Measurements from ENCODE around the gene PIAS2. TPM values are rescaled to one million over a fixed set of nuclear protein-coding genes. Genes with fewer than 3 reads are reported as not detected.
A peak's percentile ranks its signal among the peaks of the same experiment; 100 is the strongest.

Gene PIAS2
- total and polyA plus RNA-seq, 5 donors: 7.7 to 44.0 (median 40.6) TPM

DNA sequence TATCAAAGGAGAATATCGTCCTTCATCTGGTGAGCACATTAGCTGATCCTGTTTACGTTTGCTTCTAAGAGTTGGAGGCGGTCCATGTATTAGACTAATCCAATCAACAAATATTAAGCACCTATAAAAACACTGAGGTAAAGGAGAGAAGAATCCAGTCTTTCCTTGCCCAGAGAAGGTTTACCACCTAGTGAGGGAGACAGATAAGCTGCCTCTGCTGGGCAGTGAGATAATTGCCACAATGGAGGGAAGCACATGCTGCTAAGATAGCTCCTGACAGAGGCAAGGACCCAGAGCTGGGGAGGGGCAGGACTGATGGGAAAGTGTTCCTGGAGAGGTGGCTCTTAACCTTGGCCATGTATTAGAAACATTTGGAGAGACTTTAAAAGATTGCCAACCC lies 123.7 kb downstream of the PIAS2 start:
- Histone ChIP-seq H3K4me1 (ENCODE audit: control insufficient read depth, insufficient read depth, low read length) (no peaks in the 10 kb centered on the region), H3K27ac (ENCODE audit: low read length) (no peak overlapping the region), H3K27me3 (ENCODE audit: control insufficient read depth, insufficient read depth) (no peaks in the 10 kb centered on the region), H3K4me3 (ENCODE audit: low read length) (no peak overlapping the region), H3K9me3 (ENCODE audit: control insufficient read depth, low read length) (no peaks in the 10 kb centered on the region)
- 70% methylated on average over 3 of the region's 3 CpGs for WGBS
- intact Hi-C loops (cut with DNase I): no loop called here
- ATAC-seq: no peak
- no peak for DNase-seq

DNA sequence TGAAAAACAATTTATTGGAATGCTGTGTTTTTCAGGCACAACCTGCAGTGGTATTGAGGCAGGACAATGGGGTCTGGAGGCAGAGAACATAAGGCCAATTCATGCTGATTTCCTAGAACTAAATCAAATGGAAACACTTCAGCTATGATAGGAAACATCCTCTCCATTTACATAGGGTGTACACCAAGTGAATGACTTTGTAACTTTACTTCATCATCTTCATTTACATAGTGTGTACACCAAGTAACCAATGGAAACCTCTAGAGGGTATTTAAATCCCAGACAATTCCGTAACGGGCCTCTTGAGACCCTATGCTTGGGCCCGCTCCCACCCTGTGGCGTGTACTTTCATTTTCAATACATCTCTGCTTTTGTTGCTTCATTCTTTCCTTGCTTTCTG lies 128.2 kb downstream of the PIAS2 start:
- no peak for ATAC-seq
- WGBS: 94% methylated on average over 4 of the region's 4 CpGs
- DNase-seq: no peak
- Histone ChIP-seq H3K9me3 (ENCODE audit: control insufficient read depth, low read length) (no peaks in the 10 kb centered on the region), H3K4me3 (ENCODE audit: low read length) (no peak overlapping the region), H3K27ac (ENCODE audit: low read length) (no peak overlapping the region), H3K4me1 (ENCODE audit: control insufficient read depth, insufficient read depth, low read length) (no peaks in the 10 kb centered on the region), H3K27me3 (ENCODE audit: control insufficient read depth, insufficient read depth) (no peaks in the 10 kb centered on the region)
- intact Hi-C loops (cut with DNase I): no loop called here

DNA sequence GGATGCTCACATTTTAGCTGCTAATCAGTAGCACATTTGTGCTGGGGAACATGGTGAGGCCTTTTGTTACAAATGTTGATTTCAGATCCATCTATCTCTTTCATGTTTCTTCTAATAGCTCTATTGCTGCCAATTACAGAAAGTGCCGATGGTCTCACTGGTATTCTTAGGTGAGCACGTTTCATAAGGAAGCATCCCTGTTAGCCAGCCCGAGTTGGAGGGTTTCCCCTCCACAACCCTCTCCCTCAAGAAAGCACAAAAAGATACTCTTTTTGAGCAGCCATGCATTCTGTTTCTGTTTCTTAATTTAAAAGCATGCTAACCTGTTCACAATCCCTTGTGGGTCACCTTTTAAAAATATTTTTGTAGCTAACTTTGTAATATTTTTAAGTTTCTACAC lies 129.6 kb downstream of the PIAS2 start:
- Histone ChIP-seq H3K9me3 (ENCODE audit: control insufficient read depth, low read length) (no peaks in the 10 kb centered on the region), H3K27me3 (ENCODE audit: control insufficient read depth, insufficient read depth) (no peaks in the 10 kb centered on the region), H3K4me3 (ENCODE audit: low read length) (no peak overlapping the region), H3K4me1 (ENCODE audit: control insufficient read depth, insufficient read depth, low read length) (no peaks in the 10 kb centered on the region), H3K27ac (ENCODE audit: low read length) (no peak overlapping the region)
- whole genome bisulfite sequencing: 80% methylated on average over 3 of the region's 3 CpGs
- DNase-seq (no peak), ATAC-seq (no peak)
- intact Hi-C loops (cut with DNase I): no loop called here

DNA sequence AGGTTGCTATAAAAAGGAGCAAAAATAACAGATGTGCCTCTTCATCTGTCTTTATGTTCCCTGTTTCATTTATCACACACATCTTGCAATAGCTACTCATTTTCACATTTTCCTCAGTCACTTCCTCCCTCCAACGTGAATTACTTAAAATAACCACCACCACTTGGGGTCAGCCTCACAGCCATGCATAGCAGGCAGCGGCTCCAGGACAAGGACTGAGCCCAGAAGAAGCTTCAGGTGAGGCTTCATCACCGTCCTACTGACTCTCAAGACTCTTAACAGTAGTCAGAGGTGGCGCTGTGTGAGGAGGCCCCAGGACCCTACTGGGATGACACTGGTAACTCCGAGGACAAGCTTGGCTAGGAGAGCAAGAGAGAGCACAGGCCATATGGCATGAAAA lies 144.9 kb downstream of the PIAS2 start:
- DNase-seq (no peak), ATAC-seq (no peak)
- intact Hi-C loops (cut with DNase I): no loop called here
- H3K9me3 ChIP-seq (ENCODE audit: control insufficient read depth, low read length): no peaks in the 10 kb centered on the region
- no peak overlapping the region for H3K27ac ChIP-seq (ENCODE audit: low read length)
- no peaks in the 10 kb centered on the region for H3K27me3 ChIP-seq (ENCODE audit: control insufficient read depth, insufficient read depth)
- WGBS: 61% methylated on average over 5 of the region's 5 CpGs
- peaks cover 5% of the 10 kb centered on the region for H3K4me1 ChIP-seq (ENCODE audit: control insufficient read depth, insufficient read depth, low read length)
- no peak overlapping the region for H3K4me3 ChIP-seq (ENCODE audit: low read length)

DNA sequence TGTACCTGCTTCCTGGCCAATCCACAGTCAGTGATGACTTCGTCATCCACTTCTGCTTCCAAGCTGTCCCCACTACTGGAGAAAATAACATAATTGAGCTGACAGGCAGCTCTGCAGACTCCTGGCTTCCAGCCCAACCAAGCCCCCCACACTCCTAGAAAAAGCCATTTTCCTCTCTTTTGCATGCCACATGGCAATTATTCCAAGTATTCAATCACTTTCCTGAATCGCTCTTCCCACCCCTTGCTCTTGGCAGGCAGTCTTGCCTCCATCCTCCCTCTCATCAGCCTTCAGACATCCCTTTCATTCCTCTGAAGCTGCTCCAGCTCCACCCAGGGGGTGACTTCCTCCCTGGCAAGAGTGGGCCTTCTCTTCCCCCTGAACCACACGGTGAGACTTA lies 146.2 kb downstream of the PIAS2 start:
- DNase-seq (no peak), ATAC-seq (no peak)
- Histone ChIP-seq H3K4me3 (ENCODE audit: low read length) (no peak overlapping the region), H3K27ac (ENCODE audit: low read length) (no peak overlapping the region), H3K4me1 (ENCODE audit: control insufficient read depth, insufficient read depth, low read length) (peaks cover 5% of the 10 kb centered on the region), H3K9me3 (ENCODE audit: control insufficient read depth, low read length) (no peaks in the 10 kb centered on the region), H3K27me3 (ENCODE audit: control insufficient read depth, insufficient read depth) (no peaks in the 10 kb centered on the region)
- 33% methylated on average over 3 of the region's 3 CpGs for WGBS
- intact Hi-C loops (cut with DNase I): no loop called here

DNA sequence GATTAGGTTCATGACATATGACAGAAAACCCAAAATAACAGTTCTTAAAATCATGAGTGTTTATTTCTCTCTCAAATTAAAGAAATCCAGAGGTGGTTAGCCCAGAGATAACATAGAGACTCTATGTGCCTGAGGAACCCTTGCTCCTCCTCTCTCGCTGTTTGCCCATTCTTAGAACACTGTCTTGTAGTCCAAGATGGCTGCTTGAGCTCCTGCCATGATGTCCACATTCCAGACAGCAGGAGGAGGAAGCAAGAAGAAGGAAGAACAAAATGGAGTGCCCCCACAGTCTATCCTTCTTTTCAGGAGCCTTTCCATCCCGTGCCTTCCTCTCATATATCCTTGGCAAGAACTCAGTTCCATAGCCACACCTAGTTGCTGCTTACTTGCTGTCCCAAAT lies 146.6 kb downstream of the PIAS2 start:
- ATAC-seq: no peak
- Histone ChIP-seq H3K27me3 (ENCODE audit: control insufficient read depth, insufficient read depth) (no peaks in the 10 kb centered on the region), H3K4me1 (ENCODE audit: control insufficient read depth, insufficient read depth, low read length) (peaks cover 5% of the 10 kb centered on the region), H3K9me3 (ENCODE audit: control insufficient read depth, low read length) (no peaks in the 10 kb centered on the region), H3K4me3 (ENCODE audit: low read length) (no peak overlapping the region), H3K27ac (ENCODE audit: low read length) (no peak overlapping the region)
- 77% methylated on average over 2 of the region's 2 CpGs for WGBS
- no peak for DNase-seq
- intact Hi-C loops (cut with DNase I): no loop called here

DNA sequence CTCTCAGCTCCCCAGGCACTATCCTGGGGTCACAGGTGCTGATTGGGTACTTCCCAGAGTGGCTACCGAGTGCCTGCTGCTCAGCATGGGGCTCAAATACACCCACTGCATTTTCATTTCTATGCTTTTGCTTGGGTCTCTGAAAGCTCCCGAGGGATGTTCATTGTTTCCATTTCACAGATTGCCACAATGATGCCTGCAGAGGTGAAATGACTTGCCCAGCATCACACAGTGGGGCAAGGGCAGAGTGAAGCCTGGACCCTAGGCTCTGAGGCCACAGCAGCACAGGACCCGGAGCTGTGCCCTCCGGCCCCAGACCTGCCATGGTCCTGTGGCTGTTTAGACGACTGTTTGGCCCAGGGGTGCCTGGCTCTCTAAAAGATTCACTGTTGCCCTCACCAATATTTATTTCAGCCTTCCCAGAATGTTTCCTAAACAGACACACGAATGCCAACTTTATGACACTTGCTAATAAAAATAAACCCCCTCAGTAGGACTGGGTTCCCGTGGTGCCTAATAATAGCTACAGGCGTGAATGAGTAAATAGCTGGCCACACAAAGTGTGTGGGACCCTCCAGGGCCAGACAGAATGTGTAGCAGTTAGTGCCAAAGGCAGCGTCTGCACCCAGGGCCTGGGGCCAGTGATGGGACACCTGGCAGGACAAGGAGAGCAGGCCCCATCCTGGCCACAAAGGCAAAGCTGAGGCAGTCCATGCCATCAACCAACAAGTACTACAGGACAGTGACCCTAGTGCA lies 149.0 kb downstream of the PIAS2 start:
- Histone ChIP-seq H3K4me3 (ENCODE audit: low read length) (no peak overlapping the region), H3K27ac (ENCODE audit: low read length) (peak overlapping the region; percentile 91), H3K9me3 (ENCODE audit: control insufficient read depth, low read length) (no peaks in the 10 kb centered on the region), H3K27me3 (ENCODE audit: control insufficient read depth, insufficient read depth) (no peaks in the 10 kb centered on the region), H3K4me1 (ENCODE audit: control insufficient read depth, insufficient read depth, low read length) (peaks cover 5% of the 10 kb centered on the region)
- intact Hi-C loops (cut with DNase I): no loop called here
- WGBS: 59% methylated on average over 9 of the region's 9 CpGs
- DNase-seq: peak in 2 of 3 donors; percentile 73 to 74
- ATAC-seq: peak; percentile 76 to 92

DNA sequence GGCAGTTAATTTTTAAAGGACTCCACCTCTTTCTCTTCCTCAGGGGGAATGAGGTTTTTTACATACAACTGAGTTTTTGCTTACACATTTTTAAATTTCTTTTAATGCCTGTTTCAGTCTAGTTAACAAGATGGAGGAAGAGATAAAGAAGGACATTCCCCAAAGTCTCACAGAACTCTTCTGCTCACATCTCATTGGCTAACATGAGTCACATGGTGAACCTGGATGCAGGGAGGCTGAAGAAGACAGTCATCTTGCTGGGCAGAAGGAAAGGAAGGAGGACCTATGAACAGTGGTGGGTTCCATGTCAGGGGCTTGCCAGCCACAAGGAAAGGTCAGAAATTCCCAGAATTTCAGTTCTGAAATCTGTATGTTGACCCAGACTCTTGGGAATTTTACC lies 150.1 kb downstream of the PIAS2 start:
- intact Hi-C loops (cut with DNase I): no loop called here
- no peaks in the 10 kb centered on the region for H3K27me3 ChIP-seq (ENCODE audit: control insufficient read depth, insufficient read depth)
- H3K4me1 ChIP-seq (ENCODE audit: control insufficient read depth, insufficient read depth, low read length): peaks cover 5% of the 10 kb centered on the region
- no peaks in the 10 kb centered on the region for H3K9me3 ChIP-seq (ENCODE audit: control insufficient read depth, low read length)
- H3K4me3 ChIP-seq (ENCODE audit: low read length): no peak overlapping the region
- ATAC-seq (no peak), DNase-seq (no peak)
- H3K27ac ChIP-seq (ENCODE audit: low read length): no peak overlapping the region

DNA sequence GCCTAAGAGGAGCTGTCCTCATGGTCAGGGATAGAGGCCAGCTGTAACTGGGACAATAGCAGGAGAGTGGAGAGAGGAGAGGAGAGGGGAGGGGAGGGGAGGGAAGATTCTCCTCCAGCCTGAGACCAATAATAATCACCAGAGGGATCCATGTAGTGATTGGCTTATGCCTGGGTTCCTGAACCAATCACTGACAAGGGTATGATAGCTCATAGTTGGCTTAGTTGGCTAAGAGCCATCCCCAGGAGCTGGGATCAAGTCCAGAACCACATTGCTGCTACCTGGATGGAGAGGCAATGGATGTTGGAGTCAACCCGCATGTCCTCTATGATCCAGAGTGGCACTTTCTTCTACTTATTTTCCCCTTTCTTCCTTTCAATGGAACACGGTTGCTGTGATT lies 152.7 kb downstream of the PIAS2 start:
- Histone ChIP-seq H3K4me1 (ENCODE audit: control insufficient read depth, insufficient read depth, low read length) (peaks cover 3% of the 10 kb centered on the region), H3K27ac (ENCODE audit: low read length) (no peak overlapping the region), H3K27me3 (ENCODE audit: control insufficient read depth, insufficient read depth) (no peaks in the 10 kb centered on the region), H3K9me3 (ENCODE audit: control insufficient read depth, low read length) (no peaks in the 10 kb centered on the region), H3K4me3 (ENCODE audit: low read length) (no peak overlapping the region)
- ATAC-seq: no peak
- no peak for DNase-seq
- 96% methylated on average over 2 of the region's 2 CpGs for WGBS
- intact Hi-C loops (cut with DNase I): no loop called here

DNA sequence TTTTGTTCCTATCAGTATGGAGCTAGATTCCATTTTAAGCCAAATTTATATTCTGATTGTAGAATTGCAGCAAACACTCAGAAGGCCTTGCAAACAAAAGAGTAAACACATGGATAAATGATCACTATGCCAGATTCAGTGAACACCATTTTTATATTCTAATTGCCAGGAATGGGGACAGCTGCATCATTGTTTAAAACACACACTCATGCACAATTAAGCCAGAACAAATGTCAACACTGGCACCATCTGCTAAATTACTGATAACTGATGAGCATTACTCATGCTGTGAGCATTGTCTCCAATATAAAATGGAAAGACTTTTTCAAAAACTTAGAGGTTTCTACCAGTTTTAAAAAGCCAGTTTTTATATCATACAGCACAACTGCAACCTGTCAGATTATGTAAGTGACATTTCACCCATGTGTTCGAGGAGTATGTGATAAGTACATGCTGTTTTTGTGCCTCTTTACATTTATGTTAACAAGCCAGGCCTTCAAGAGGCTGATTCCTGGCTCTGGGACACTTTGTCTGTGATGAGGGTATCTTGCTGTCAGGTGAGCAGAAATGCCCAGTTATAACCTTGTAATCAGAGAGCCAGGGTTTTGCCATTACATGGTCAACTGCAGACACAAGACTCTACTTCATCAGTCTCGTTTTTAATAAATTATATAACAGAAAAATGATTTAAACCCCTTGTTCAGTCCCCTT lies 156.1 kb downstream of the PIAS2 start:
- intact Hi-C loops (cut with DNase I): no loop called here
- Histone ChIP-seq H3K4me1 (ENCODE audit: control insufficient read depth, insufficient read depth, low read length) (no peaks in the 10 kb centered on the region), H3K9me3 (ENCODE audit: control insufficient read depth, low read length) (no peaks in the 10 kb centered on the region), H3K27ac (ENCODE audit: low read length) (no peak overlapping the region), H3K4me3 (ENCODE audit: low read length) (no peak overlapping the region), H3K27me3 (ENCODE audit: control insufficient read depth, insufficient read depth) (no peaks in the 10 kb centered on the region)
- DNase-seq (no peak), ATAC-seq (peak in 1 of 2 donors; percentile 30)
- WGBS: 25% methylated on average over 2 of the region's 2 CpGs

DNA sequence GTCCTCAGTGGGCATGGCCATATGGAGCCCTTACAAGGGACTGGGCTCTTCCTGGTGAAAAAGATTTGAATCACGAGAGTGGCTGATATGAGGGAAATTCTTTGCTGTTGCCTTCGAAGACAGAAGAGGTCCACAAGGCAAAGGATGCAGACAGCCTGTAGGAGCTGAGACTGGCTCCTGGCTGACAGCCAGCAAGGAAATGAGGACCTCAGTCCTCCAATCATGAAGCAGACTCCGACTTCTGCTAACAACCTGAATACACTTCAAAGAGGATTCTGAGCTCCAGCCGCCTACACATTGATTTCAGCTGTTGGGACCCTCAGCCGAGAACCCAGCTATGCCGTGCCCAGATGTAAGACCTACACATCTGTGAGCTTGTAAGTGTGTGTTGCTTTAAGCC lies 157.4 kb downstream of the PIAS2 start:
- H3K9me3 ChIP-seq (ENCODE audit: control insufficient read depth, low read length): no peaks in the 10 kb centered on the region
- 51% methylated on average over 6 of the region's 6 CpGs for WGBS
- no peaks in the 10 kb centered on the region for H3K27me3 ChIP-seq (ENCODE audit: control insufficient read depth, insufficient read depth)
- no peak for ATAC-seq
- intact Hi-C loops (cut with DNase I): no loop called here
- no peak overlapping the region for H3K4me3 ChIP-seq (ENCODE audit: low read length)
- H3K4me1 ChIP-seq (ENCODE audit: control insufficient read depth, insufficient read depth, low read length): no peaks in the 10 kb centered on the region
- no peak for DNase-seq
- H3K27ac ChIP-seq (ENCODE audit: low read length): no peak overlapping the region
